HepG2 (cell line): ENCODE results near the gene HDAC4. TPM values are rescaled to one million over a fixed set of nuclear protein-coding genes. Genes with fewer than 3 reads are reported as not detected.

Experiments used
- DMTF1 ChIP-seq: sonication (generic); formaldehyde crosslinking; IDR thresholded peaks from 2 replicates; pipeline ENCODE4 v1.4.0; 2020; ENCODE audit warnings: mild to moderate bottlenecking, missing genetic modification reagents
- HDAC1 ChIP-seq: sonication (generic); formaldehyde crosslinking; IDR thresholded peaks from 2 replicates; pipeline ENCODE4 v1.5.1; 2020; ENCODE audit warnings: mild to moderate bottlenecking, missing genetic modification reagents
- HDAC6 ChIP-seq: fragments of 200-600 bp; sonication (generic); IDR thresholded peaks from 2 replicates; pipeline ENCODE4 v1.7.0; 2017; ENCODE audit warnings: mild to moderate bottlenecking, antibody characterized with exemption, low read length, low read depth
- HMG20A ChIP-seq: IDR thresholded peaks from 2 replicates; pipeline ENCODE4 v1.6.1; 2016; ENCODE audit warnings: borderline replicate concordance
- HOXA5 ChIP-seq: sonication (generic); formaldehyde crosslinking; IDR thresholded peaks from 2 replicates; pipeline ENCODE4 v1.4.0; 2020; ENCODE audit warnings: missing genetic modification reagents
- HOXA9 ChIP-seq: sonication (generic); formaldehyde crosslinking; IDR thresholded peaks from 2 replicates; pipeline ENCODE4 v1.8.1; 2022; ENCODE audit warnings: missing genetic modification reagents, mild to moderate bottlenecking, moderate library complexity, borderline replicate concordance
- KDM1A ChIP-seq: IDR thresholded peaks from 2 replicates; pipeline ENCODE4 v1.6.1; 2016; ENCODE audit warnings: missing compliant biosample characterization
- ZNF318 ChIP-seq: sonication (generic); formaldehyde crosslinking; IDR thresholded peaks from 2 replicates; pipeline ENCODE4 v1.4.0; 2020; ENCODE audit warnings: mild to moderate bottlenecking, missing genetic modification reagents
- ZNF331 ChIP-seq: sonication (generic); formaldehyde crosslinking; IDR thresholded peaks from 2 replicates; pipeline ENCODE4 v1.4.0; 2020; ENCODE audit warnings: missing genetic modification reagents
- ZNF446 ChIP-seq: sonication (generic); formaldehyde crosslinking; IDR thresholded peaks from 2 replicates; pipeline ENCODE4 v1.5.0; 2020; ENCODE audit warnings: mild to moderate bottlenecking, missing genetic modification reagents
- polyA plus RNA-seq, 8 experiments: library from polyadenylated mRNA; depleted of rRNA in 3 of 8; stranded (reverse) in 7 of 8; unstranded in 1 of 8; fragments of >200 nt; fragmentation: Illumina TruSeq in 4 of 8; extraction: Trizol in 4 of 8; gene quantifications; 2 replicates each; pipeline versions ENCODE4 v1.2.1 to v1.2.3, GENCODE V29; 2011 to 2016; ENCODE audit warnings: low read depth in 4 of 8, missing spikeins in 1 of 8, mixed read lengths in 1 of 8; ENCODE audit not compliant: insufficient read depth in 1 of 8
- total RNA-seq, 5 experiments: library from RNA; depleted of rRNA; stranded (reverse); fragments of >200 nt; fragmentation: Illumina TruSeq; extraction: Trizol; gene quantifications; 2 replicates each; pipeline ENCODE4 v1.2.3, GENCODE V29; 2016; ENCODE audit warnings: low read depth in 1 of 5
- TF ChIP-seq, protein P1 (sequence below): sonication (generic); formaldehyde crosslinking; IDR thresholded peaks from 2 replicates; pipeline ENCODE4 v1.9.0; 2022; ENCODE audit warnings: missing genetic modification reagents, mild to moderate bottlenecking, borderline replicate concordance
- TF ChIP-seq, protein P2 (sequence below): sonication (generic); formaldehyde crosslinking; IDR thresholded peaks from 2 replicates; pipeline ENCODE4 v1.5.0; 2020; ENCODE audit warnings: missing genetic modification reagents
- TF ChIP-seq, protein P3 (sequence below): sonication (generic); formaldehyde crosslinking; IDR thresholded peaks from 2 replicates; pipeline ENCODE4 v1.5.1; 2020; ENCODE audit warnings: mild to moderate bottlenecking, missing genetic modification reagents, borderline replicate concordance

HDAC4 gene
- total and polyA plus RNA-seq, 2 of the 13 experiments (the other 11 are each of a cell fraction or from before 2014, with no cell fraction given) = 10.1 to 11.5 TPM

DNA sequence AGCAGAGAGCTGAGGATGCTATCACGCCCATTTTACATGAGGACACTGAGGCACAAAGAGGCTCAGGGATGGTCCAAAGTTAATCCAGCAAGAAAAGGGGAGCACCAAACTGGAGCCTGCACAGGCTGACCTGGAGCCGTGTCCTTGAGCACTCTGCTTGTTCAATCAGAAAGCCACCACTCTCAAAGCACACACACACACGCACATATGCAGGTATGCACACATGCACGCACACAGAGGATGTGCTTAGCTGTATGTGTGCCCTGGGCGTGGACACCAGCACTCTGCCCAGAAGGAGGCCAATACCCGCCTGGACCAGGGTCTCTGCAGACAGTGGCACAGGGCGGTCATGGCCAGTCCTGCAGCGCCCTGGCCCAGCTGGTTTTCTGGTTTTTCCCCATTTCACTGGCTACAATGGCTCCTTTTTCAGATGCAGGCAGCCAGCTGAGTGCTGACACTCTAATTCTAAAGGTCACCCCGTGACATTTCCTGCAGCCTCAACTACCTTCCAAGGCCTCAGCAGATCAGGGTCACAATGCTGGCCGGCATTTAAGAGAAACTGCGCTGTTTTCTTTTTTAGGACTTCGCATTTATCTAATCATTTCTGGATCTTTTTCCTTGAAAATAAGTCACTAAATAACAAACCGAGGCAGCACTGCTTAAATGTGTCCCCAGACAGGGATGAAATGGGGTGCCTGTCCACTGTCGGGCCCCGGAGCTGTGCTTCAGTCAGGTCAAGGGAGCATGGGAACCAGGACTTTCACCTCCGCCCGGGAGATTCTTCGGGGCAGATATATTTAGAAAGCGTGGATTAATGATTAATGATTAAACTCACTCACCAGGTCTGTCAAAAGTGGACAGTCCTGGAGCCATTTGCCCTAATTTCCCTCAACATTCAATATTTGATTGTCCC lies 104.5 kb downstream of the HDAC4 start (continued):
- TF ChIP-seq HOXA9 (CRISPR knock-in tag) (no peak), DMTF1 (CRISPR knock-in tag) (no peak), HMG20A (peak; percentile 15; the same call in 1 of the 2 replicates), HOXA5 (CRISPR knock-in tag) (peak; percentile 79), ZNF446 (CRISPR knock-in tag) (no peak), HDAC1 (CRISPR knock-in tag) (peak; percentile 77; the same call in 1 of the 2 replicates), ZNF331 (CRISPR knock-in tag) (peak; percentile 24; the same call in 1 of the 2 replicates), KDM1A (CRISPR knock-in tag) (no peak), ZNF318 (CRISPR knock-in tag) (0 out of 2 replicates have a peak, but pooled peaks have one; percentile 66), HDAC6 (no peak)
- TF ChIP-seq, protein P1, sequence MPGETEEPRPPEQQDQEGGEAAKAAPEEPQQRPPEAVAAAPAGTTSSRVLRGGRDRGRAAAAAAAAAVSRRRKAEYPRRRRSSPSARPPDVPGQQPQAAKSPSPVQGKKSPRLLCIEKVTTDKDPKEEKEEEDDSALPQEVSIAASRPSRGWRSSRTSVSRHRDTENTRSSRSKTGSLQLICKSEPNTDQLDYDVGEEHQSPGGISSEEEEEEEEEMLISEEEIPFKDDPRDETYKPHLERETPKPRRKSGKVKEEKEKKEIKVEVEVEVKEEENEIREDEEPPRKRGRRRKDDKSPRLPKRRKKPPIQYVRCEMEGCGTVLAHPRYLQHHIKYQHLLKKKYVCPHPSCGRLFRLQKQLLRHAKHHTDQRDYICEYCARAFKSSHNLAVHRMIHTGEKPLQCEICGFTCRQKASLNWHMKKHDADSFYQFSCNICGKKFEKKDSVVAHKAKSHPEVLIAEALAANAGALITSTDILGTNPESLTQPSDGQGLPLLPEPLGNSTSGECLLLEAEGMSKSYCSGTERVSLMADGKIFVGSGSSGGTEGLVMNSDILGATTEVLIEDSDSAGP = peak; percentile 84; the same call in 1 of the 2 replicates
- TF ChIP-seq, protein P2, sequence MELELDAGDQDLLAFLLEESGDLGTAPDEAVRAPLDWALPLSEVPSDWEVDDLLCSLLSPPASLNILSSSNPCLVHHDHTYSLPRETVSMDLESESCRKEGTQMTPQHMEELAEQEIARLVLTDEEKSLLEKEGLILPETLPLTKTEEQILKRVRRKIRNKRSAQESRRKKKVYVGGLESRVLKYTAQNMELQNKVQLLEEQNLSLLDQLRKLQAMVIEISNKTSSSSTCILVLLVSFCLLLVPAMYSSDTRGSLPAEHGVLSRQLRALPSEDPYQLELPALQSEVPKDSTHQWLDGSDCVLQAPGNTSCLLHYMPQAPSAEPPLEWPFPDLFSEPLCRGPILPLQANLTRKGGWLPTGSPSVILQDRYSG (CRISPR knock-in tag) = no peak
- TF ChIP-seq, protein P3, sequence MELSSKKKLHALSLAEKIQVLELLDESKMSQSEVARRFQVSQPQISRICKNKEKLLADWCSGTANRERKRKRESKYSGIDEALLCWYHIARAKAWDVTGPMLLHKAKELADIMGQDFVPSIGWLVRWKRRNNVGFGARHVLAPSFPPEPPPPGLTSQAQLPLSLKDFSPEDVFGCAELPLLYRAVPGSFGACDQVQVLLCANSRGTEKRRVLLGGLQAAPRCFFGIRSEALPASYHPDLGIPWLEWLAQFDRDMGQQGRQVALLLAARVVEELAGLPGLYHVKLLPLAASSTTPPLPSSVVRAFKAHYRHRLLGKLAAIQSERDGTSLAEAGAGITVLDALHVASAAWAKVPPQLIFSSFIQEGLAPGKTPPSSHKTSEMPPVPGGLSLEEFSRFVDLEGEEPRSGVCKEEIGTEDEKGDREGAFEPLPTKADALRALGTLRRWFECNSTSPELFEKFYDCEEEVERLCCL (CRISPR knock-in tag) = peak; percentile 100
